GM12878 (cell line): ENCODE results near the gene ADM. TPM values are rescaled to one million over a fixed set of nuclear protein-coding genes. Genes with fewer than 3 reads are reported as not detected.

Experiments used
- ATAC-seq: fragments of 200-7000 bp; cut with Tn5 transposase; 3 replicates; pipeline ENCODE4 v1.9.1; 2020; ENCODE audit warnings: mild to moderate bottlenecking, moderate library complexity
- BruUV-seq: library from RNA; stranded (reverse); fragments of 400-500 nt; replicated peaks from 2 replicates; lab custom pipeline; 2021; lab: Mats Ljungman, UMichigan
- CTCF ChIA-PET: fragments of 300-600 bp; sonication (Branson Sonifier 250); formaldehyde crosslinking; extraction: SDS; loops from one replicate; lab custom pipeline; 2021; ENCODE audit warnings: inconsistent platforms; lab: Yijun Ruan, JAX
- POLR2A ChIA-PET: fragments of 350-600 bp; formaldehyde crosslinking; extraction: SDS; loops from one replicate; lab custom pipeline; 2021; ENCODE audit warnings: inconsistent platforms; lab: Charles Lee
- RAD21 ChIA-PET: fragments of 300-600 bp; sonication (Branson Sonifier 250); formaldehyde crosslinking; loops from one replicate; lab custom pipeline; 2023; ENCODE audit warnings: antibody characterized with exemption; ENCODE audit not compliant: unreplicated experiment; lab: Charles Lee
- SMC1A ChIA-PET: fragments of 300-600 bp; sonication (Branson Sonifier 250); formaldehyde crosslinking; loops from one replicate; lab custom pipeline; 2023; ENCODE audit not compliant: unreplicated experiment, uncharacterized antibody; lab: Charles Lee
- DNase-seq: peaks from one replicate; pipeline ENCODE4 v3.0.0-alpha.2; 2011; ENCODE audit warnings: low read depth, low spot score
- FAIRE-seq: peaks from 3 replicates; lab custom pipeline; 2011; peaks lifted over from hg19 to GRCh38; lab: Jason Lieb, UNC
- H2AFZ ChIP-seq: 2 replicates; pipeline ENCODE4 v1.6.0; 2011; ENCODE audit warnings: low read depth, low read length, control low read depth; ENCODE audit not compliant: control insufficient read depth
- H3K27ac ChIP-seq: 2 replicates; pipeline ENCODE4 v1.5.1; 2011; ENCODE audit warnings: control low read depth; ENCODE audit not compliant: control insufficient read depth, insufficient read depth
- H3K27me3 ChIP-seq, 2 experiments: replicated peaks in 1 of 2; 2 replicates each; pipeline versions ENCODE4 v1.6.0 to v1.6.1; 2011; ENCODE audit warnings: low read length in 1 of 2; ENCODE audit not compliant: control insufficient read depth in 2 of 2, insufficient read depth in 2 of 2
- H3K36me3 ChIP-seq, 2 experiments: 2 replicates each; pipeline ENCODE4 v1.5.1; 2011; ENCODE audit warnings: low read length in 1 of 2; ENCODE audit not compliant: control insufficient read depth in 2 of 2, insufficient read depth in 2 of 2
- H3K4me1 ChIP-seq: 2 replicates; pipeline ENCODE4 v1.6.1; 2011; ENCODE audit warnings: mild to moderate bottlenecking, low read length, moderate library complexity, mixed read lengths; ENCODE audit not compliant: control insufficient read depth, insufficient read depth
- H3K4me2 ChIP-seq: 2 replicates; pipeline ENCODE4 v1.6.0; 2011; ENCODE audit warnings: control low read depth; ENCODE audit not compliant: control insufficient read depth, insufficient read depth
- H3K4me3 ChIP-seq: fragments of 200-600 bp; sonication (generic); 2 replicates; pipeline ENCODE4 v1.5.1; 2016
- H3K79me2 ChIP-seq: 2 replicates; pipeline ENCODE4 v1.6.0; 2011; ENCODE audit warnings: low read length; ENCODE audit not compliant: control insufficient read depth, insufficient read depth
- H3K9ac ChIP-seq: 2 replicates; pipeline ENCODE4 v1.8.0; 2011; ENCODE audit warnings: low read length, control low read depth, mixed read lengths; ENCODE audit not compliant: control insufficient read depth, insufficient read depth
- H3K9me3 ChIP-seq: replicated peaks from 3 replicates; pipeline ENCODE4 v1.5.1; 2011; ENCODE audit warnings: mild to moderate bottlenecking, low read length; ENCODE audit not compliant: control insufficient read depth, insufficient read depth
- H4K20me1 ChIP-seq: 2 replicates; pipeline ENCODE4 v1.6.0; 2011; ENCODE audit not compliant: control insufficient read depth, insufficient read depth
- ASH2L ChIP-seq: fragments of 300-600, 200-600 bp; sonication (generic); IDR thresholded peaks from 2 replicates; pipeline ENCODE4 v1.6.1; 2017; ENCODE audit warnings: low read depth, mild to moderate bottlenecking, borderline replicate concordance
- BRCA1 ChIP-seq: IDR thresholded peaks from 2 replicates; pipeline ENCODE4 v1.6.1; 2011; ENCODE audit warnings: low read depth, low read length, improper control_type of control experiment
- CBX3 ChIP-seq: fragments of 200-600 bp; sonication (generic); IDR thresholded peaks from 2 replicates; pipeline ENCODE4 v1.6.1; 2016; ENCODE audit warnings: low read depth, borderline replicate concordance
- CREM ChIP-seq: IDR thresholded peaks from 2 replicates; pipeline ENCODE4 v1.6.1; 2014; ENCODE audit warnings: antibody characterized with exemption, low read depth
- CTCF ChIP-seq, 3 experiments: IDR thresholded peaks in 2 of 3; conservative IDR thresholded peaks in 1 of 3; 2 replicates each; pipeline ENCODE4 v1.5.1; 2011; ENCODE audit warnings: low read depth in 3 of 3, low read length in 3 of 3, mild to moderate bottlenecking in 3 of 3, control low read depth in 2 of 3, moderate library complexity in 2 of 3, inconsistent platforms in 1 of 3, mixed read lengths in 1 of 3; ENCODE audit not compliant: control insufficient read depth in 2 of 3, insufficient read depth in 1 of 3; ENCODE audit errors: extremely low read depth in 1 of 3
- FOXK2 ChIP-seq: fragments of 450-650 bp; IDR thresholded peaks from 2 replicates; pipeline ENCODE4 v1.6.1; 2017; ENCODE audit warnings: mild to moderate bottlenecking, moderate library complexity
- HCFC1 ChIP-seq: fragments of 150-350 bp; IDR thresholded peaks from 2 replicates; pipeline ENCODE4 v1.6.1; 2014; ENCODE audit warnings: low read length
- HSF1 ChIP-seq: fragments of 150-350 bp; IDR thresholded peaks from 2 replicates; pipeline ENCODE4 v1.6.1; 2014; ENCODE audit warnings: mild to moderate bottlenecking, low read depth, low read length
- KDM1A ChIP-seq: fragments of 200-600 bp; sonication (generic); IDR thresholded peaks from 2 replicates; pipeline ENCODE4 v1.6.1; 2016; ENCODE audit warnings: borderline replicate concordance
- LARP7 ChIP-seq: fragments of 450-650 bp; IDR thresholded peaks from 2 replicates; pipeline ENCODE4 v1.6.1; 2017; ENCODE audit warnings: mild to moderate bottlenecking
- NFYB ChIP-seq: IDR thresholded peaks from 2 replicates; pipeline ENCODE4 v1.6.1; 2011; ENCODE audit warnings: low read depth, mild to moderate bottlenecking, low read length, improper control_type of control experiment, moderate library complexity; ENCODE audit not compliant: insufficient read depth
- NKRF ChIP-seq: fragments of 450-650 bp; conservative IDR thresholded peaks from 2 replicates; pipeline ENCODE4 v1.6.1; 2017; ENCODE audit warnings: mild to moderate bottlenecking, moderate library complexity
- NR2C2 ChIP-seq: IDR thresholded peaks from 2 replicates; pipeline ENCODE4 v1.6.1; 2011; ENCODE audit warnings: borderline replicate concordance, low read depth; ENCODE audit not compliant: control insufficient read depth, insufficient read length
- PKNOX1 ChIP-seq: fragments of 450-650 bp; IDR thresholded peaks from 2 replicates; pipeline ENCODE4 v1.6.1; 2016; ENCODE audit warnings: mild to moderate bottlenecking
- PML ChIP-seq: IDR thresholded peaks from 2 replicates; pipeline ENCODE4 v1.6.1; 2012; ENCODE audit warnings: low read length, inconsistent platforms
- SREBF1 ChIP-seq: IDR thresholded peaks from 2 replicates; pipeline ENCODE4 v1.6.1; 2012; ENCODE audit warnings: mild to moderate bottlenecking, low read length
- in situ Hi-C: fragments of 300-500 bp; cut with MboI; formaldehyde crosslinking; loops from 9 replicates; pipeline ENCODE4 v1.14.3; 2018; ENCODE audit warnings: mixed read lengths
- intact Hi-C: fragments of 100-400 bp; cut with micrococcal nuclease; formaldehyde crosslinking; loops from one replicate; pipeline ENCODE4 v1.14.2; 2022; ENCODE audit not compliant: unreplicated experiment
- polyA plus RNA-seq, 11 experiments: library from polyadenylated mRNA; depleted of rRNA in 4 of 11; unstranded in 6 of 11; stranded (reverse) in 5 of 11; fragments of >200 nt; fragmentation: Nextera tagmentation in 4 of 11; fragmentation: Illumina TruSeq in 1 of 11; extraction: Ambion mirVana in 4 of 11; extraction: Trizol in 1 of 11; gene quantifications; 1 replicate in 1 of 11; 2 replicates in 10 of 11; pipeline versions ENCODE4 v1.2.1 to v1.2.3, GENCODE V29; 2011 to 2016; ENCODE audit warnings: inconsistent platforms in 2 of 11, missing spikeins in 2 of 11, low read depth in 1 of 11
- total RNA-seq, 4 experiments: library from RNA; depleted of rRNA in 3 of 4; stranded (reverse); fragments of >200 nt in 3 of 4; fragmentation: Illumina TruSeq in 1 of 4; extraction: Trizol in 1 of 4; gene quantifications; 2 replicates each; pipeline versions ENCODE4 v1.2.1 to v1.2.3, GENCODE V29; 2013 to 2021

ADM gene
- total and polyA plus RNA-seq, 10 of the 15 experiments (the other 5 are each of a cell fraction or from before 2014, with no cell fraction given), result 0.11 to 4.2 (median 0.21) TPM; not detected in 7

GRCh38 chr11:10333490-10333889, 28.6 kb downstream of the ADM start (continued):
- no peak for TF ChIP-seq SREBF1
- TF ChIP-seq HCFC1, result no peak
- no peak for TF ChIP-seq PKNOX1
- no peak for TF ChIP-seq PML

- CTCF ChIA-PET, result interaction anchor here (1.3 kb wide), 1 partner anchor 14 kb away, joined by 3 read pairs; no protein-coding TSS in a partner anchor
- H3K79me2 ChIP-seq, result no peaks in the 10 kb centered on the region
Observed at GRCh38 chr11:10338287-10338686, 33.4 kb downstream of the ADM start.

More at GRCh38 chr11:10338287-10338686, 33.4 kb downstream of the ADM start:
- no peaks in the 10 kb centered on the region; the same call in 2 of the 3 replicates for H3K9me3 ChIP-seq
- H3K9ac ChIP-seq, result no peak overlapping the region
- H3K4me3 ChIP-seq, result no peak overlapping the region
- TF ChIP-seq KDM1A (no peak), BRCA1 (no peak), CREM (no peak), HSF1 (no peak), FOXK2 (no peak), ASH2L (no peak), PKNOX1 (no peak), LARP7 (no peak), NR2C2 (no peak), NKRF (no peak), CBX3 (no peak), CTCF (IDR thresholded peaks at IDR 0.05 in 2 of 3, conservative IDR thresholded peaks at IDR 0.05 in 1 of 3; ENCODE audit: control insufficient read depth in 2 of 3, extremely low read depth in 1 of 3, insufficient read depth in 1 of 3, low read depth in 3 of 3, low read length in 3 of 3) (no peak), NFYB (no peak)
- ChIA-PET POLR2A (no interaction called here), RAD21 (no interaction called here), SMC1A (interaction anchor here (1.7 kb wide), 1 partner anchor 14 kb away, joined by 4 read pairs; no protein-coding TSS in a partner anchor)
- no peaks in the 10 kb centered on the region for H3K36me3 ChIP-seq
- H3K4me1 ChIP-seq, result no peaks in the 10 kb centered on the region
- no peak for FAIRE-seq
- no TSS peak for BruUV-seq
- H3K27ac ChIP-seq, result no peak overlapping the region
- in situ Hi-C loops, result no loop called here
- no peak for DNase-seq
- no peak for ATAC-seq
- H4K20me1 ChIP-seq, result no peaks in the 10 kb centered on the region
- H3K4me2 ChIP-seq, result no peak overlapping the region
- intact Hi-C loops, result no loop called here
- no peaks in the 10 kb centered on the region; a peak in 1 of 4 replicates for H3K27me3 ChIP-seq
- no peak overlapping the region for H2AFZ ChIP-seq
